Natural killer cell (primary cell): ENCODE measurements around the gene CLOCK. TPM values are rescaled to one million over a fixed set of nuclear protein-coding genes. Genes with fewer than 3 reads are reported as not detected.

ENCODE experiments used
- ATAC-seq, 3 donors: fragments of 150-1000 bp in 2 of 3; fragments of 200-7000 bp in 1 of 3; cut with Tn5 transposase; 1 replicate in 1 of 3; 2 replicates in 2 of 3; pipeline ENCODE4 v1.10.0; 2021; ENCODE audit warnings: mild to moderate bottlenecking in 2 of 3, moderate library complexity in 2 of 3
- DNase-seq, 2 donors: peaks; one replicate each; pipeline versions ENCODE4 v3.0.0 to v3.0.0-alpha.2; 2013 to 2021; ENCODE audit warnings: mixed read lengths in 1 of 2
- H3K27ac ChIP-seq: one replicate; pipeline ENCODE4 v1.5.1; 2013; ENCODE audit warnings: mild to moderate bottlenecking, low read length
- H3K27me3 ChIP-seq: one replicate; pipeline ENCODE4 v1.6.1; 2013; ENCODE audit warnings: low read length; ENCODE audit not compliant: control insufficient read depth, insufficient read depth
- H3K36me3 ChIP-seq: one replicate; pipeline ENCODE4 v1.6.1; 2013; ENCODE audit warnings: low read length; ENCODE audit not compliant: control insufficient read depth, insufficient read depth
- H3K4me1 ChIP-seq: one replicate; pipeline ENCODE4 v1.6.1; 2013; ENCODE audit warnings: low read length; ENCODE audit not compliant: control insufficient read depth, insufficient read depth
- H3K4me3 ChIP-seq: one replicate; pipeline ENCODE4 v1.5.1; 2013; ENCODE audit warnings: low read length
- H3K9me3 ChIP-seq: one replicate; pipeline ENCODE4 v1.6.1; 2013; ENCODE audit warnings: low read length; ENCODE audit not compliant: control insufficient read depth, insufficient read depth
- H3K27ac Mint-ChIP-seq, 2 donors: one replicate each; pipeline ENCODE4 v1.8.0; 2022; ENCODE audit warnings: mild to moderate bottlenecking in 2 of 2, mixed read lengths in 2 of 2, moderate library complexity in 1 of 2
- H3K27me3 Mint-ChIP-seq, 2 donors: one replicate each; pipeline ENCODE4 v1.8.0; 2022; ENCODE audit warnings: low read depth in 2 of 2, mixed read lengths in 2 of 2
- H3K36me3 Mint-ChIP-seq: one replicate; pipeline ENCODE4 v1.8.0; 2022; ENCODE audit warnings: mixed read lengths
- H3K4me1 Mint-ChIP-seq, 2 donors: one replicate each; pipeline ENCODE4 v1.8.0; 2022; ENCODE audit warnings: mixed read lengths in 2 of 2
- H3K4me3 Mint-ChIP-seq: one replicate; pipeline ENCODE4 v1.8.0; 2022; ENCODE audit warnings: mild to moderate bottlenecking, moderate library complexity, mixed read lengths
- H3K9me3 Mint-ChIP-seq, 2 donors: one replicate each; pipeline ENCODE4 v1.8.0; 2022; ENCODE audit warnings: mixed read lengths in 2 of 2
- CTCF ChIP-seq: fragments of 200-600 bp; IDR thresholded peaks from one replicate; pipeline ENCODE4 v1.8.0; 2022; ENCODE audit warnings: antibody characterized with exemption
- WGBS: methylation state at CpG from one replicate; pipeline ENCODE4 v1.1.7; 2013; ENCODE audit warnings: missing lambda C conversion rate; ENCODE audit not compliant: insufficient coverage; 5-methylcytosine and 5-hydroxymethylcytosine counted together
- intact Hi-C: fragments of 100-400 bp; cut with micrococcal nuclease; formaldehyde crosslinking; loops from one replicate; pipeline ENCODE4 v1.14.2; 2022
- total RNA-seq, 4 donors: library from RNA; stranded (reverse); fragments of 120-200 nt in 1 of 4; gene quantifications; one replicate each; pipeline versions ENCODE4 v1.2.3 to v1.2.4, GENCODE V29; 2013 to 2022

The CLOCK gene
- total RNA-seq, 3 donors from 2014 or later (not counting 1 experiment from before 2014, with no cell fraction given), result 11.4 to 15.8 (median 13.4) TPM

GRCh38 chr4:55530691-55531090 lies 16.0 kb downstream of the CLOCK start:
- peaks cover 3% of the 10 kb centered on the region for H3K9me3 ChIP-seq
- H3K27ac ChIP-seq, result no peak overlapping the region
- no peaks in the 10 kb centered on the region for H3K9me3 Mint-ChIP-seq
- ATAC-seq, result no peak
- no peak overlapping the region for H3K4me3 Mint-ChIP-seq
- H3K27ac Mint-ChIP-seq, result no peak overlapping the region
- DNase-seq, result no peak
- H3K4me3 ChIP-seq, result no peak overlapping the region
- no peaks in the 10 kb centered on the region for H3K4me1 ChIP-seq
- H3K4me1 Mint-ChIP-seq, result peaks cover 17 to 33% of the 10 kb centered on the region in 2 donors
- no peaks in the 10 kb centered on the region for H3K36me3 ChIP-seq
- WGBS, result 100% methylated on average over 1 of the region's 4 CpGs
- H3K27me3 Mint-ChIP-seq, result no peaks in the 10 kb centered on the region
- no peaks in the 10 kb centered on the region for H3K27me3 ChIP-seq
- H3K36me3 Mint-ChIP-seq, result no peaks in the 10 kb centered on the region
- intact Hi-C loops, result no loop called here
- no peak for TF ChIP-seq CTCF

- H3K4me1 ChIP-seq, result no peaks in the 10 kb centered on the region
- Mint-ChIP-seq H3K27me3 (no peaks in the 10 kb centered on the region), H3K4me3 (no peak overlapping the region), H3K27ac (no peak overlapping the region), H3K9me3 (no peaks in the 10 kb centered on the region), H3K36me3 (no peaks in the 10 kb centered on the region), H3K4me1 (peaks cover 17 to 33% of the 10 kb centered on the region in 2 donors)
- no peak for DNase-seq
- 100% methylated on average over 1 of the region's 4 CpGs for WGBS
- H3K27me3 ChIP-seq, result no peaks in the 10 kb centered on the region
- no peaks in the 10 kb centered on the region for H3K36me3 ChIP-seq
- no peak for TF ChIP-seq CTCF
- H3K4me3 ChIP-seq, result no peak overlapping the region
- no peak for ATAC-seq
- H3K9me3 ChIP-seq, result peaks cover 3% of the 10 kb centered on the region
- no peak overlapping the region for H3K27ac ChIP-seq
- intact Hi-C loops, result no loop called here
Observed at GRCh38 chr4:55530167-55530566, 16.5 kb downstream of the CLOCK start.

- H3K4me3 Mint-ChIP-seq, result no peak overlapping the region
- intact Hi-C loops, result no loop called here
- peaks cover 3% of the 10 kb centered on the region for H3K9me3 ChIP-seq
- no peak for ATAC-seq
- no peak overlapping the region for H3K4me3 ChIP-seq
- no peak overlapping the region for H3K27ac ChIP-seq
- 89% methylated on average over 3 of the region's 3 CpGs for WGBS
- H3K36me3 ChIP-seq, result no peaks in the 10 kb centered on the region
- H3K27ac Mint-ChIP-seq, result no peak overlapping the region
- no peaks in the 10 kb centered on the region for H3K36me3 Mint-ChIP-seq
- TF ChIP-seq CTCF, result no peak
- no peaks in the 10 kb centered on the region for H3K27me3 Mint-ChIP-seq
- H3K4me1 Mint-ChIP-seq, result peaks cover 14 to 24% of the 10 kb centered on the region in 2 donors
- no peaks in the 10 kb centered on the region for H3K9me3 Mint-ChIP-seq
- H3K27me3 ChIP-seq, result no peaks in the 10 kb centered on the region
- no peak for DNase-seq
- no peaks in the 10 kb centered on the region for H3K4me1 ChIP-seq
Observed at GRCh38 chr4:55528491-55528890, 18.2 kb downstream of the CLOCK start.

GRCh38 chr4:55524844-55525571 lies 21.7 kb downstream of the CLOCK start:
- no peaks in the 10 kb centered on the region for H3K27me3 ChIP-seq
- Mint-ChIP-seq H3K36me3 (no peaks in the 10 kb centered on the region), H3K4me3 (no peak overlapping the region), H3K4me1 (peaks cover 11 to 14% of the 10 kb centered on the region in 2 donors), H3K27ac (no peak overlapping the region), H3K9me3 (no peaks in the 10 kb centered on the region), H3K27me3 (no peaks in the 10 kb centered on the region)
- ATAC-seq (no peak), DNase-seq (no peak)
- H3K9me3 ChIP-seq, result no peaks in the 10 kb centered on the region
- WGBS, result 100% methylated on average over 3 of the region's 4 CpGs
- no peak overlapping the region for H3K4me3 ChIP-seq
- H3K36me3 ChIP-seq, result no peaks in the 10 kb centered on the region
- TF ChIP-seq CTCF, result no peak
- no peaks in the 10 kb centered on the region for H3K4me1 ChIP-seq
- intact Hi-C loops, result no loop called here
- H3K27ac ChIP-seq, result no peak overlapping the region
